Measurements from ENCODE around the gene EPHB1.

EPHB1 gene

DNA sequence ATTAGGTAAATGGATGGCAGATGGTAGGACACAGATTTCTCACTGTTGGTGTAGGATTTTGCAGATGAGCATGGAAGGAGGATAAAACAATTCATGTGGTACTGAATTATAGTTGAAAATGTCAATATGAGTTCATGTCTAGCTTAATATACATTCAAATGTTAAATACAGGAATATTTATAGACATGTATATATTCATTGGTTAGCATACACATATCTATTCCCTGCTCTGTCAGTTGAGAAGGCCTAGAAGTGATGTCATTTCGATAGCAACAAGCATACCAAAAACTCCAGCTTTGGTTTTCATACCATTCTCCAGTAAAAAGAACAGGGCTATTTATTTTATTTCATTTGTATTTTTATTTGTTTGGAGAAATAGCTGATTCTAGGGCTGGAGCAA, 497.1 kb downstream of the EPHB1 start:
- no peak for DNase-seq (ENCODE audit: low read depth, low spot score)
- in situ Hi-C loops (cut with HindIII; ENCODE audit: low sequenced_read_pairs) = no loop called here
- no peak overlapping the region for H3K4me3 ChIP-seq (ENCODE audit: low read depth, low read length)
- no peak for TF ChIP-seq CTCF (IDR thresholded peaks at IDR 0.05; ENCODE audit: low read depth, low read length)

DNA sequence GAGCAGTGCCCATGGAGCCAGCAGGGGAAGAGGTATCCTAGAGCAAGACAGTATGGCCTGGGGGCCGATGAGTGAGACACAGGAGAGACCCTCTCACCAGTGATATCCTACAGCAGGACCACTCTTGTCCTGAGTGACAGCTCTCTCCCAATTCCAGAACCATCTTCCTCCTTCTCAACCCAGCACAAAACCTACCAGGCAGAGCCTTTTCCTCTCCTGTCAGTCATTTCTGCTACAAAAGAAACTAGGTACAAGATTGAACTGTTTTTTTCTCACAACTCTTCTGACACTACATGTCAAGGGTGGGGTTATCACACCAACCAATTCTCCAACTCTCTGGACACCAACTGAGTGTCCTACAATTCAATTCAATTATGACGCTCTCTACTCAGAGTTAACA, 506.6 kb downstream of the EPHB1 start:
- in situ Hi-C loops (cut with HindIII; ENCODE audit: low sequenced_read_pairs) = no loop called here
- H3K4me3 ChIP-seq (ENCODE audit: low read depth, low read length) = no peak overlapping the region
- TF ChIP-seq CTCF (IDR thresholded peaks at IDR 0.05; ENCODE audit: low read depth, low read length) = no peak
- no peak for DNase-seq (ENCODE audit: low read depth, low spot score)

- in situ Hi-C loops (cut with HindIII; ENCODE audit: low sequenced_read_pairs) = no loop called here
These were observed 509.3 kb downstream of the EPHB1 start for GRCh38 chr3:135304378-135304777.

More at GRCh38 chr3:135304378-135304777, 509.3 kb downstream of the EPHB1 start:
- H3K4me3 ChIP-seq (ENCODE audit: low read depth, low read length) = no peak overlapping the region
- TF ChIP-seq CTCF (IDR thresholded peaks at IDR 0.05; ENCODE audit: low read depth, low read length) = no peak
- no peak for DNase-seq (ENCODE audit: low read depth, low spot score)

Data from astrocyte of the spinal cord (primary cell).